ENCODE measurements around the gene COL17A1.

DNA sequence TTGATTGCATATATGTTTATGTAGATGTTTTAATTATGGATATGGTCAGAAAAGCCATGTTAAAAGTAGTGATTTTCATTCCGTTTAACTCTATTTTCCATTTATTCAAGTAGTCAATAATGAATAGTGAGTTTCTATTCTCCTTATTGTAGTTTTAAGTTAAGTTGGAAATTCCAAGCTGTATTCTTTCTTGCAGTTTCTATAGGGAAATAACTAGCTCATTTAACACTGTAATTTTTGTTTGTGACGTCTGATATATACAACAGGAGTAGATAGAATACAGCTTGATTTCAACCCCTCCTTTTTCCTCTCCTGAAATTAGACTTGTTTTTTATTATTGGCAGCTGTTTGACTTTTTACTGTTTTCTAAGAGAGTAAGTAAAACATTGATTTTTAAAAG is 71.5 kb downstream of the COL17A1 start:
- TF ChIP-seq NFE2L1 (CRISPR knock-in tag; IDR thresholded peaks at IDR 0.05; ENCODE audit: borderline replicate concordance): no peak
- TF ChIP-seq, protein P1, sequence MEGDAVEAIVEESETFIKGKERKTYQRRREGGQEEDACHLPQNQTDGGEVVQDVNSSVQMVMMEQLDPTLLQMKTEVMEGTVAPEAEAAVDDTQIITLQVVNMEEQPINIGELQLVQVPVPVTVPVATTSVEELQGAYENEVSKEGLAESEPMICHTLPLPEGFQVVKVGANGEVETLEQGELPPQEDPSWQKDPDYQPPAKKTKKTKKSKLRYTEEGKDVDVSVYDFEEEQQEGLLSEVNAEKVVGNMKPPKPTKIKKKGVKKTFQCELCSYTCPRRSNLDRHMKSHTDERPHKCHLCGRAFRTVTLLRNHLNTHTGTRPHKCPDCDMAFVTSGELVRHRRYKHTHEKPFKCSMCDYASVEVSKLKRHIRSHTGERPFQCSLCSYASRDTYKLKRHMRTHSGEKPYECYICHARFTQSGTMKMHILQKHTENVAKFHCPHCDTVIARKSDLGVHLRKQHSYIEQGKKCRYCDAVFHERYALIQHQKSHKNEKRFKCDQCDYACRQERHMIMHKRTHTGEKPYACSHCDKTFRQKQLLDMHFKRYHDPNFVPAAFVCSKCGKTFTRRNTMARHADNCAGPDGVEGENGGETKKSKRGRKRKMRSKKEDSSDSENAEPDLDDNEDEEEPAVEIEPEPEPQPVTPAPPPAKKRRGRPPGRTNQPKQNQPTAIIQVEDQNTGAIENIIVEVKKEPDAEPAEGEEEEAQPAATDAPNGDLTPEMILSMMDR (CRISPR knock-in tag; IDR thresholded peaks at IDR 0.05): no peak
